GM18505 (cell line): ENCODE data around the gene MPZL1.

Experiments used
- ATAC-seq: cut with Tn5 transposase; IDR thresholded peaks from one replicate; pipeline ENCODE4 v1.9.1; 2021; ENCODE audit not compliant: unreplicated experiment
- POLR2A ChIP-seq: IDR thresholded peaks from 4 replicates; pipeline ENCODE4 v1.6.1; 2011; ENCODE audit warnings: borderline replicate concordance; ENCODE audit not compliant: insufficient read depth, insufficient read length; ENCODE audit errors: extremely low read depth

Gene MPZL1

DNA sequence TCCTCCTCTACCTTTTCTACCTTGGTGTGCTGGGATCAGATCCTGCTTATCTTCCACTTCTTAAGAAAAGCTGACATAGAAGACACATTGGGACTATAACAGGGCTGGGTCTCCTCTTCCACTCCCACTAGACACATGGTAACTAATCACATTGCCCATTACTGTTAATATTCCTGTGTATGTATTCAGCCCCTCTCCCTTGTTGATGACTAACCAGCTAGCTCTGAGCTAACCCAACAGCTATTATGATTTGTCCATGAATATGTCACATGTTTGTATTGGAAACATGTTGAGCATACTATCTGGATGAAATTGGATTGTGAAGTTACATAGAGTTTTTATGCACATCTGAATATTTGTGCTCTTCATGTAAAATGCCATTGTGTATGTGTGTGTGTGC is 52.9 kb downstream of the MPZL1 start:
- no peak for TF ChIP-seq POLR2A
- no peak for ATAC-seq

DNA sequence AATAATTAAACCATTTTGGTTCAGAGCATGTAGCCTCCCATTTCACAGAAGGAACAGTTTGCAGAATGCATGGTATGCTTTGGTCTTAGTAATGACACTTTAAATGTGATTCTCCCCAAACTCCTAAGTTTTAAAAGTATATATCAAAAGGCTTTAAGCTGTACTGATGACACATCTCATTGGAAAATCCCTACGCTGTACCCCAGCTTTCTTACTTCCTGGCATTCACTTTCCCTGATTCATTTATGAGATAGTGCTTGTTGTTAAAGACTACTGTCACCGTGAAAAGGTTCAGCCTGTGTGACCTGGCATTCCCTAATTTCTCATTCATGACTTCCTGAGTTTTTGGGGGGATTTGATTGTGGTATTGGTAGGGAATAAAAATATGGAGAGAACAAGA is 53.4 kb downstream of the MPZL1 start:
- ATAC-seq = no peak
- no peak for TF ChIP-seq POLR2A

GRCh38 chr1:167776151-167776550 is 54.4 kb downstream of the MPZL1 start:
- ATAC-seq = no peak
- TF ChIP-seq POLR2A = no peak

GRCh38 chr1:167776616-167777268 is 55.0 kb downstream of the MPZL1 start:
- no peak for TF ChIP-seq POLR2A
- no peak for ATAC-seq

GRCh38 chr1:167777269-167777650 is 55.5 kb downstream of the MPZL1 start:
- no peak for ATAC-seq
- TF ChIP-seq POLR2A = no peak

DNA sequence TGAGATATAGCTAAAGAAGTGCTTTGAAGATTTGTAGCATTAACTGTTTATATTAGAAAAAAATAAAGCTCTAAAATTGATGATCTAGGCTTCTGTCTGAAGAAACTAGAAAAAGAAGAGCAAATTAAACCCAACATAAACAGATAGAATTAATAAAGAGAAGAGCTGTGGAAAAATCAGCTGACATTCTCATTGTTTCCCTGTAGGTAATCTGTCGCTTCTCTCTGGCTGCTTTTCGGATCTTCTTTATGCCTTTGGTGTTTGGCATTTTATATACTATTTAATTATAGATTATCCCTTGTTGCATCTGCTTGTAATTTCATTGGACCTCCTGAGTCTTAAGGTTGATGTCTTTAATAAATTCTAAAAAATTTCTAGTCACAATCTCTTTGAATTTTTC is 59.8 kb downstream of the MPZL1 start:
- ATAC-seq = no peak
- no peak for TF ChIP-seq POLR2A

DNA sequence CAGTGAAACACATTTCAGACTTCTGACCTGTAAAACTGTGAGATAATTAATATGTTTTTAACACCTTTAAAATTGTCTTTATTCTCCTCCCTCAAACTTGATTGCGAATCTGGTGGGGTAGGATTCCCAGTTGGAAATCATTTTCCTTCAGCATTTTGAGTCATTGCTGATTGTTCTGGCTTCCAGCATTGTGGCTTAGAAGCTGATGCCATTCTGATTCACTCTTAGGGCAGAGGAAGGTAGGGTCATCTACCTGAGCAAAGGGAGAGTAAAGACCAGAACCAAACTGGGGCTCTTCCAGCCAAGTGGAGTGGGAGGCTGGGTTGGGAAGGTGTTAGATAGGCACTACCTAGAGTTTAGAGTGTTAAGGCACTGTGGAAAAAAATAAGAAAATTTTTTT is 61.2 kb downstream of the MPZL1 start:
- TF ChIP-seq POLR2A = no peak
- no peak for ATAC-seq

- no peak for ATAC-seq
- no peak for TF ChIP-seq POLR2A
Measured at GRCh38 chr1:167784876-167785550, 63.2 kb downstream of the MPZL1 start.

- no peak for TF ChIP-seq POLR2A
Measured at GRCh38 chr1:167786502-167786901, 64.7 kb downstream of the MPZL1 start.

DNA sequence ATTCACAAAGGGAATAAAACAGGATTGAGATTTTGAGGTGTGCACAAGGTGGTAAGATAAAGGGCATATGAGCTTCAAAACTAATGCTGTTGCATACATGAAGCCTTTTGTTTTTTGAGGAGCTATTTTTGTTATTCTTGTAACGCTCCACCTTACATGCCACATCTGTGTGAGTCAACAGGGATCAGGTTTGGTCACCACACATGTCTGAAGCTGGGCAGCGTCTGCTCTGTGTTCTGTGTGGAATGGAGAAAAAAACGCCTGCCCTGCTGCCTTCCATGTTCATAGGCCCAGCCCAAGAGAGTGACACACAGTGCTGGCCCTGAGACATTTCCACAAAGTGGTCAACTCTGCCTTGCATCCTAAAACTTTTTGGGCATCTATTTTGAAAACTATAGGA is 67.7 kb downstream of the MPZL1 start:
- no peak for ATAC-seq

More at GRCh38 chr1:167786502-167786901, 64.7 kb downstream of the MPZL1 start:
- no peak for ATAC-seq

DNA sequence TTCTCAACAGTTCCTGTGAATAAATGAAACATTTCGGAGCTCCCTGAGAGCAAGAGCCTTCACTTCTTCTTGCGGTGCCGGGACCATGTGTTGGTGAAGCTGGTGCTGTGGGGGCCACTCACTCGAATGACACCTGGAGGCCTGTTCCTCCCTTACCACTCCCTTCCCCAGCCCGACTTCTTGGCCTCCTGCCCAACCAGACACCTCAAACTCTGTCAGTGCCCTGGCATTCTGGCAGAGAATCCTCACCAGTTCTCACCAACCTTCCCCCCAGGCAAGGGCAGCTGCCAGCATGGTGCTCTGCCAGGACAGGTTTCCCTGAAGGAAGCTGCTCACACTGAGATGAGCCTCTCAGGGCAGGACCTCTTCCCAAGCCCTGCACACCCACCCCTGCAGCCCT is 68.3 kb downstream of the MPZL1 start:
- TF ChIP-seq POLR2A = no peak
- no peak for ATAC-seq

More for the DNA sequence above, 67.7 kb downstream of the MPZL1 start:
- no peak for TF ChIP-seq POLR2A

DNA sequence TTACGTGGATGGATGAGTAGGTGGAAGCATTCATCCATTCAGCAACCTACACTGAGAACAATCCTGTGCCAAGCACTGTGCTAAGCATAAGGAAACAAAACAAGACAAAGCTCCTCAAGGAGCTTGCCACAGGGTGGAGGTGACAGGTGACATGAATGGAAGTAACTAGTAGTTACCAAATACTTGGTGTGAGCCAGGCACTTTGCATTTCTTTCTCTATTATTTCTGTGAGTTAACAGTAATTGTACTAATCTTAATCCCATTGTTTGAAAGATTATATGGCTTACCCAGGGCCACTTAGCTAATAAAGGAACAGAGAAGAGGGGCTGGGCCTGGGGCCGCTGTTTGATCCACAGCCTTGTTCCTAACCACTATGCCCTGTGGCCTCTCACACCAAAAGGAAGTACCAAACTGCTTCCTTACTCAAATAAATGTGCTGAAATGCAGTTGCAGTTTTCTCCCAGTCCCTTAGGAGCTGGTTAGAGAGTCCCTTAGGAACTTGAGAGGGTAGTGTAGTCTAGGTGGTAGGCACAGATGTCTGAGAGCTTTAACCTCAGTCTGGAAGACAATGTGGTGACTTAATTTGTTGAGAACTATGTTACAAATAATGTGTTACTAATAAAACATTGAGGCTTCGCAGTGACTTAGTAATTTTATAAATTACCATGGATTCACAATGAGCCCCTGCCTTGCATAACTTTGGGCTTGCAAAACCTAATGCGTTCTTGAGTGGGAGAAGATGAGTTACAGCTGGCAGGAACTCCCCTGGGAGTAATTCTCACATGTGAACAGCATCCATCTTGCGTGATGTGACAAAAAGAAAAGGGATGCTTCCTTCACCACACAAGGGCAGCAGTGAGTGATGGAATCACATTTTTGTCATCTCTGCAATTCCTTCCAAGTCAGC is 69.8 kb downstream of the MPZL1 start:
- ATAC-seq = no peak
- no peak for TF ChIP-seq POLR2A

GRCh38 chr1:167792188-167792565 is 70.4 kb downstream of the MPZL1 start:
- no peak for TF ChIP-seq POLR2A
- no peak for ATAC-seq
